RWPE2 (cell line): ENCODE measurements around the gene WDR47.

Source experiments
- ATAC-seq: fragments of 200-7000 bp; cut with Tn5 transposase; 3 replicates; pipeline ENCODE4 v1.9.1; 2021; ENCODE audit warnings: low read depth
- DNase-seq: peaks from one replicate; pipeline ENCODE4 v3.0.0-alpha.2; 2020; ENCODE audit warnings: low spot score
- H3K27ac ChIP-seq: fragments of 450-650 bp; 2 replicates; pipeline ENCODE4 v1.5.1; 2017; ENCODE audit warnings: mild to moderate bottlenecking; ENCODE audit not compliant: poor library complexity, severe bottlenecking
- H3K27me3 ChIP-seq: fragments of 250-450 bp; sonication (Bioruptor Pico); 2 replicates; pipeline ENCODE4 v1.5.1; 2021; ENCODE audit warnings: mild to moderate bottlenecking, moderate library complexity; ENCODE audit not compliant: insufficient read depth, poor library complexity, severe bottlenecking
- H3K36me3 ChIP-seq: fragments of 250-450 bp; sonication (Bioruptor Pico); 2 replicates; pipeline ENCODE4 v1.5.1; 2020; ENCODE audit warnings: low read depth, mild to moderate bottlenecking, moderate library complexity
- H3K4me1 ChIP-seq: fragments of 250-450 bp; sonication (Bioruptor Pico); 2 replicates; pipeline ENCODE4 v1.5.1; 2021; ENCODE audit warnings: mild to moderate bottlenecking, moderate library complexity; ENCODE audit not compliant: insufficient read depth, poor library complexity, severe bottlenecking
- H3K4me3 ChIP-seq: fragments of 250-450 bp; sonication (Bioruptor Pico); 2 replicates; pipeline ENCODE4 v1.5.1; 2021; ENCODE audit warnings: mild to moderate bottlenecking, moderate library complexity; ENCODE audit not compliant: severe bottlenecking
- H3K9me3 ChIP-seq: fragments of 250-450 bp; sonication (Bioruptor Pico); 2 replicates; pipeline ENCODE4 v1.5.1; 2021; ENCODE audit warnings: mild to moderate bottlenecking, moderate library complexity; ENCODE audit not compliant: severe bottlenecking
- TF ChIP-seq, protein P1 (sequence below): fragments of 450-650 bp; IDR thresholded peaks from one replicate; pipeline ENCODE4 v1.5.1; 2017; ENCODE audit warnings: mild to moderate bottlenecking, moderate library complexity; ENCODE audit not compliant: poor library complexity, severe bottlenecking

The WDR47 gene

DNA sequence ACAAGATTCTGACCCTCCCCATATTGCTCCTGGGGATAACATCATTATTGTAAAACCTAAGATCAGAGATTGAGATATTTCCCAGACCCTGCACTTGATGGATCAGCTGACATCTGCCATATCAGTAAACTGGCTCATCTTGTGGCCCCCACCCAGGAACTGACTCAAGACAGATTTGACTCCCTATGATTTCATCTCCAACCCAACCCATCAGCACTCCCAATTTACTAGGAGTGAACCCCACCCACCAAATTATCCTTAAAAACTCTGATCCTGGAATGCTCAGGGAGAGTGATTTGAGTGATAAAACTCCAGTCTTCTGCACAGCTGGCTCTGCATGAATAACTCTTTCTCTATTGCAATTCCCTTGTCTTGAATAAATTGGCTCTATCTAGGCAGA lies 72.6 kb downstream of the WDR47 start:
- no peaks in the 10 kb centered on the region for H3K4me1 ChIP-seq

DNA sequence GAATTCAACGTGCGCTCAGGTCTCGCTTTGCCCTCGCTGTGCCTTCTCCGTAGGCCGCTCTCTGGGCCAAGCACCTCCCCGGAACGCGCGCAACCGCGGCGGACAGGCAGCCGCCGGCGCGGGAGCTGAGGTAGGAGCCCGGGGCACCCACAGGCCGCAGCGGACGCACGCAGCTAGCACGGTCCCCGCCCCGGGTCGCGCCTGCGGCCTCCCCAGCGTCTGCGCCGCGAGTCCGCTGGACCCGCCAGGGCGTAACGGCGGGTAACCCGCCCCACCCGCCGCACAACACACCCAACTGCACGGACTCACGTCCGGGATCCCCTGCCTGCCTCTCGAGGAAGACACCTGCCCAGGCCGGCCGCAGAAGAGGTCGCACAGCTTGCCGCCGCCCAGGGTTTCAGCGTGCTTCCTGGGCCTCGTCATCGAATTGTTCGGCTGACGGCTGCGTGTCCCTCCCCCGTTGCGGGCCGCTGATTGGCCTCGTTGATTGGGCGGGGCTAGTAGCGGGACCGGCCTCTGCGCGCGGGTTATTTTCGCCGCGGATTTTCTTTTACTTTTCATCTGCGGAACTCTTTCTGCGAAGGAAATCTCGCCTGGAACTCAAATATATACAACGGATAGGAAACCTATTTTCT lies 78.7 kb downstream of the WDR47 start, which contains the start of gene CLCC1:
Gene CLCC1 (minus strand): TSS at position 433 of the 635 bp plus-strand sequence. CDS start 13,047 bp downstream, outside the sequence.
- H3K27ac ChIP-seq = peak within 1 kb of the TSS; percentile 69
- peak; percentile 94 for ATAC-seq
- H3K27me3 ChIP-seq = no peaks in the 10 kb centered on the region
- peaks cover 13% of the 10 kb centered on the region; the same call in 1 of the 2 replicates for H3K36me3 ChIP-seq
- no peaks in the 10 kb centered on the region for H3K4me1 ChIP-seq
- DNase-seq = peak; percentile 94
- H3K4me3 ChIP-seq = peak within 1 kb of the TSS; percentile 88
- TF ChIP-seq, protein P1, sequence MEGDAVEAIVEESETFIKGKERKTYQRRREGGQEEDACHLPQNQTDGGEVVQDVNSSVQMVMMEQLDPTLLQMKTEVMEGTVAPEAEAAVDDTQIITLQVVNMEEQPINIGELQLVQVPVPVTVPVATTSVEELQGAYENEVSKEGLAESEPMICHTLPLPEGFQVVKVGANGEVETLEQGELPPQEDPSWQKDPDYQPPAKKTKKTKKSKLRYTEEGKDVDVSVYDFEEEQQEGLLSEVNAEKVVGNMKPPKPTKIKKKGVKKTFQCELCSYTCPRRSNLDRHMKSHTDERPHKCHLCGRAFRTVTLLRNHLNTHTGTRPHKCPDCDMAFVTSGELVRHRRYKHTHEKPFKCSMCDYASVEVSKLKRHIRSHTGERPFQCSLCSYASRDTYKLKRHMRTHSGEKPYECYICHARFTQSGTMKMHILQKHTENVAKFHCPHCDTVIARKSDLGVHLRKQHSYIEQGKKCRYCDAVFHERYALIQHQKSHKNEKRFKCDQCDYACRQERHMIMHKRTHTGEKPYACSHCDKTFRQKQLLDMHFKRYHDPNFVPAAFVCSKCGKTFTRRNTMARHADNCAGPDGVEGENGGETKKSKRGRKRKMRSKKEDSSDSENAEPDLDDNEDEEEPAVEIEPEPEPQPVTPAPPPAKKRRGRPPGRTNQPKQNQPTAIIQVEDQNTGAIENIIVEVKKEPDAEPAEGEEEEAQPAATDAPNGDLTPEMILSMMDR = no peak
- H3K9me3 ChIP-seq = no peaks in the 10 kb centered on the region

More for the DNA sequence above, 72.6 kb downstream of the WDR47 start:
- peaks cover 26% of the 10 kb centered on the region for H3K36me3 ChIP-seq
- no peaks in the 10 kb centered on the region for H3K9me3 ChIP-seq
- TF ChIP-seq, protein P1 = no peak
- no peak overlapping the region for H3K4me3 ChIP-seq
- ATAC-seq = no peak
- no peak for DNase-seq
- no peaks in the 10 kb centered on the region for H3K27me3 ChIP-seq
- no peak overlapping the region for H3K27ac ChIP-seq

DNA sequence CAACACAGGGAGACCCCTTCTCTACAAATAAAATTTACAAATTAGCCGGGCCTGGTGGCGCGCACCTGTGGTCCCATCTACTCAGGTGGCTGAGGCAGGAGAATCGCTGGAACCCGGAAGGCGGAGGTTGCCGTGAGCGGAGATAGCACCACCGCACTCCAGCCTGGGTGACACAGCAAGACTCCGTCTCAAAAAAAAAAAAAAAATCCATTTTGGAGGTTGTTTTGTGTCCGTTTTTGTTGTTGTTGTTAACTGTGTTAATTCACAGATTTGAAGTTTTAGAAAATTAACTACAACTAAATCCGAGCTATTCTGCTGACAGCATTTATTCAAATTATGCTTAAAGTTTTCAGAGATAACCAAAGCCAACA lies 79.2 kb downstream of the WDR47 start:
- no peaks in the 10 kb centered on the region for H3K27me3 ChIP-seq
- H3K27ac ChIP-seq = peak overlapping the region; percentile 69
- H3K4me1 ChIP-seq = no peaks in the 10 kb centered on the region
- no peak for DNase-seq
- H3K4me3 ChIP-seq = peak overlapping the region; percentile 88
- ATAC-seq = peak; percentile 7; the same call in 1 of the 3 replicates
- peaks cover 13% of the 10 kb centered on the region; the same call in 1 of the 2 replicates for H3K36me3 ChIP-seq
- TF ChIP-seq, protein P1 = no peak
- no peaks in the 10 kb centered on the region for H3K9me3 ChIP-seq

DNA sequence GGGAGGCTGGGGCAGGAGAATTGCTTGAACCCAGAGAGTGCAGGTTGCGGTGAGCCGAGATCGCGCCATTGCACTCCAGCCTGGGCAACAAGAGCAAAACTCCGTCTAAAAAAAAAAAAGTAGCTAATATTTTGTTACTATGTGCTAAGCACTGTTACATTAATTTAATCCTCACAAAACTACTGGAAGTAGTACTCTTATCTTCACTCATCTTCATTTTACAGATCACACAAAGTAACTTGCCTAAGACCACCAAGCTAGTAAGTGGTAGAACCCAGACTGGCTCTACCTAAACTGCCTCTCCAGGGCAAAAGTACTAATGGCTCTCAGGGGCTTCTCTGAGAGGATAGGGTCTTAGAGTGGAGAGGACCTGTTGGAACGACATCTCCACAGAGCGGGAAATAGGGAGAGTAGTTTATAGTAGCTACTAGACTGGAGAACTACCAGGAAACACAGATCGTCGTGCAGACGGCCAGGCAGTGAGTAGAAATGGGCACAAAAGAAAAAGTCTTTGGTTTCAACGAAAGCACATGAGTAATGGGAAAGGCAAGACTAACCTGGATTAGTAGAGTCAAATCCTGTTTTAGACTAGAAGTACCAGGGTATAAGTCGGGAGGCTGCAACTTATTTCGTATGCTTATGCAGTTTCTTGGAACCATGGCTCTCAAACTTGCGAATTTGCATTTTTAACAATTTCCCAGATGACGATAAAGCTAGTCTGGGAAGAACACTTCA lies 80.0 kb downstream of the WDR47 start:
- TF ChIP-seq, protein P1 = no peak
- DNase-seq (no peak), ATAC-seq (no peak)
- H3K36me3 ChIP-seq = peaks cover 13% of the 10 kb centered on the region; the same call in 1 of the 2 replicates
- H3K4me1 ChIP-seq = no peaks in the 10 kb centered on the region
- H3K9me3 ChIP-seq = no peaks in the 10 kb centered on the region
- no peaks in the 10 kb centered on the region for H3K27me3 ChIP-seq
- peak overlapping the region; percentile 69 for H3K27ac ChIP-seq
- H3K4me3 ChIP-seq = peak overlapping the region; percentile 88
